Measurements from ENCODE around the gene TBC1D14.

Gene TBC1D14

GRCh38 chr4:6999172-7000086, 89.8 kb downstream of the TBC1D14 start:
- DNase-seq (ENCODE audit: low read depth in 2 of 2) = no peak

DNA sequence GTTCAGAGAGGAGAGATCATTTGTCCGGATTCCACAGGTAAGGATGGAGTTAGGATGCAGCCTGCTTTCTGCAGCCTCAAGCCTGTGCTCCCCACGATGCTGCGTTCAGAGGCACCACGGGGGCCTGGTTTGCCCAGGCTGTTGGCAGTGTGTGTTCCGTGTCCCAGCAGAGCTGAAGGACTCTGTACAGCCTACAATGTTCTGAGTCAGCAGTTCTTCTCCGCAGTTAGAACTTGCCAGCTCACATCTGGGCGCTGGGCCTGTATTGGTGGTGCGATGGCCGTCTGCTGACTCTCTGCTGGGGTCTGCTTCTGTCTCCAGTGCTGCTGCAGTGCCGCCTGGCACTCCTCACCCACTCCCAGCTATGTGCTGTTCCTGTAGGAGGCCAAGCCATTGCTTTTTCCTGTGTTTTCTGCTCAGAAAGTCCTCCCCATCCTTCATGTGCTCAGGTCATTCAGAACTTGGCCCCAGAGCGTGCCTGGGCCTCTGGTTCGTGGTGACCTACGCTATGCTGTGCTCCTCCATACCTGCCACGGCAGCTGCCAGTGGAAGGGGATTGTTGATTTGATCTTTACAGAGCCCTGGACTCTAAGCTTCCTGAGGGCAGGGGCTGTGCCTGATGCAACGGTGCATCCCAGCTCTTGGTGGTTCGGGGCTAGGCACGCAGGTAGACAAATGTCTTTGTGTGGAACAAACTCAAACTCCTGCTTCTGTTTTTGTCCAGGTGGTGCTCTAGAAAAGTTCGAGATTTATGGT, 91.0 kb downstream of the TBC1D14 start:
- DNase-seq (ENCODE audit: low read depth in 2 of 2) = no peak

GRCh38 chr4:7001271-7001670, 91.6 kb downstream of the TBC1D14 start:
- no peak for DNase-seq (ENCODE audit: low read depth in 2 of 2)

DNA sequence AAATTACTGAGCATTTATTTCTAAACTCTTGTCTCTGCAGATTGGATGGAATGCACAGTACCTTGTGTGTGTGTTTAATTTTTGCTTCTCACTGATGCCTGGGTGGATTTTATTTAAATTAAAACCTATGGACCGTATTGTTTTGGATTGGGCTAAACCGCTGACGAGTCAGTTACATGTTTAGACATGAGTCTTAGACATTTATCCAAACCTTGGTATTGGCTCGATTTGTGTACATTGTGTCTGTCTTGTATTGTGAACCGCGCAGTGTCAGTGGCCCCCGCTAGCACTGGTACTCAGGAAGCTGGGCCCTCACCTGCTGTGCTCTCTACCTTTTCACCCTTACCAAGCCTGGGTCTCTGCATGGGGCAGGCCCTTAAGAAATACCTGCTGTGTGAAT, 92.7 kb downstream of the TBC1D14 start:
- no peak for DNase-seq (ENCODE audit: low read depth in 2 of 2)

- no peak for DNase-seq (ENCODE audit: low read depth in 2 of 2)
These were observed 93.7 kb downstream of the TBC1D14 start for GRCh38 chr4:7003176-7003878.

- DNase-seq (ENCODE audit: low read depth in 2 of 2) = no peak
These were observed 94.2 kb downstream of the TBC1D14 start for GRCh38 chr4:7003879-7004240.

GRCh38 chr4:7004331-7004730, 94.7 kb downstream of the TBC1D14 start:
- no peak for DNase-seq (ENCODE audit: low read depth in 2 of 2)

GRCh38 chr4:7005571-7005970, 95.9 kb downstream of the TBC1D14 start:
- no peak for DNase-seq (ENCODE audit: low read depth in 2 of 2)

DNA sequence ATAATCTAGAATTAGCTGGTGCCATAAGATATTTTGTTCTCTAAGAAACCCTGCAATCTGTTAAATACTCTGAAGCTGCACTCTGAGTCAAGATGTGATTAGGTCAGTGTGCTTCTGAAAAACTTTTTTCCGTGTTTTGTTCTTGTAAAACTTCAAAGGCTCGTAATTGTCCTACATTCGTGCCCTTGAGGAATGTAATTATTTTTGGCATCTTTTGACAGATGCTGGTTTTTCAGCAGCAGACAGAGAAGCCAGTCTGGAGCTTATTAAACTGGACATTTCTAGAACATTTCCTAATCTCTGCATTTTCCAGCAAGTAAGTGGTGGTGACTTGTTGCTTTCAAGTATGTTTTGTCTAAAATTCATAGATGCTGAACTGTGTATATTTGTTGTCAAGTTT, 96.8 kb downstream of the TBC1D14 start:
- no peak for DNase-seq (ENCODE audit: low read depth in 2 of 2)

DNA sequence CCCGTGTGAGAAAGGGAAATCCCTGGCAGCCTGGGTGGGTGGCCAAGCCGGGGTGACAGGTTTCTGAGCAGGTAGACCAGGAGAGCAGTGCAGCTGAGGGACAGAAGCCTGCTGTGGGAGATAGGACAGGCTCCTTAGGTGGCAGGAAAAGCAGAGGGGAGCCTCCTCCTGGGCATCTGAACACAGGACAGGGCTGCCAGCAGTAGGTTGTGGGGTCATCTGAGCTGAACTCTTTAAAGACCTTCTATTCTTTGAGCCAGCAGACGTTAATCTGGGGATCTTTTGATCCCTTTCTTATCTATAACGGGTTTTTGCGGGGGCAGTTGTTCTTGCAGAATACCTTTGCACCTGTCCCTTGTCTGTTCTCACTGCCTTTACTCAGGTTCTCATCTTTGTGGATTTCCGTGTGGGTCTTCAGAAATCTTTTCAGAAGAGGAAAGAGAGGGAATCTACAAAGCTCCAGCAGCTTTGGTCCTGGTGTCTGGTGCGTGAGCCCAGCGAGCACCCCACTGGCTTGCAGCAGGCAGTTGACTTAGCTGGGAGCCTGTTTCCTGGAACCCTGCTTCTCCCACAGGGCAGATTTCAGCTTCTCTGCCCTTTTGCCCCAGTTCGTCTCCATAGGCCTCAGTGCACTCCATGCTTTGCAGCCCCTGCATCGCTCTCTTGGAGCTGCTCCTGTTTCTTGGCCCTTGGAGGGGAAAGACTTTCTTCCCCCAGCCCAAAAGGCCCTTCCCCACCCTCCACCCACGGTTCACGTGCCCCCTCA, 97.7 kb downstream of the TBC1D14 start:
- DNase-seq (ENCODE audit: low read depth in 2 of 2) = no peak

- no peak for DNase-seq (ENCODE audit: low read depth in 2 of 2)
These were observed 98.3 kb downstream of the TBC1D14 start for GRCh38 chr4:7007944-7008343.

DNA sequence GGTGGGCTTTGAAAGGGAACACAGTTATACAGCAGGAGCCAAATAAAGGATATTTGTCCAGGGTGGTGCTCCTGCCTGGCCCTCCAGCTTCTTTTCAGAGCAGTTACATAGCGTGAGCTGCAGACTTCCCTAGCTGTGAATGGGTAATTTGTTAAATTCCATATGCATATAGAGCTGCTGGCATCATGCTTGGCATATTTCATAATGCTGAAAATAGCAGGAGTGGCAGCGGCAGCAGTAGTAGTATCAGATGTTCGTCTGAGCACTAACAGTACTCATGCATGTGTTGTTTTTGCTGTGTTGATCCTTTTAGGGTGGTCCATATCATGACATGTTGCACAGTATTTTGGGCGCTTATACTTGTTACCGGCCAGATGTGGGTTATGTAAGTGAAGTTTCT, 99.9 kb downstream of the TBC1D14 start:
- no peak for DNase-seq (ENCODE audit: low read depth in 2 of 2)

DNA sequence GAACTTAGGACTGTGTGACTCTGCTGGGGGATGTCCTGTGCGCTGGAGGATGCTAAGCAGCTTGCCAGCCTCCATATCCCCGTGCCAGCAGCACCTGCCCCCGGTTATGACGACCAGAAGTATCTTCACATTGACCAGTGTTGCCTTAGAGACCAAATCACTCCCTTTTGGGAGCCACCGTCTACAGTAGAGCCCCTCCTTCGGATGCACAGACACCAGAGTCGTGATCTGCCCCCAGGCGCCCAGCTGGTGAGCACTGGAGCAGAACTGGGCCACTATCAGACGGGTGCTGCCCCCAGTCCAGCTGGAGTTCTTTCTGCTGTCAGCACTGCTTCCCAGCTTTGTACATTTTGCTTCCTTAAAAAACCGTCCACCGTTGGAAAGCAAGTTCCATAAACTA, 103.5 kb downstream of the TBC1D14 start:
- no peak for DNase-seq (ENCODE audit: low read depth in 2 of 2)

- DNase-seq (ENCODE audit: low read depth in 2 of 2) = no peak
These were observed 105.2 kb downstream of the TBC1D14 start for GRCh38 chr4:7014815-7015214.

DNA sequence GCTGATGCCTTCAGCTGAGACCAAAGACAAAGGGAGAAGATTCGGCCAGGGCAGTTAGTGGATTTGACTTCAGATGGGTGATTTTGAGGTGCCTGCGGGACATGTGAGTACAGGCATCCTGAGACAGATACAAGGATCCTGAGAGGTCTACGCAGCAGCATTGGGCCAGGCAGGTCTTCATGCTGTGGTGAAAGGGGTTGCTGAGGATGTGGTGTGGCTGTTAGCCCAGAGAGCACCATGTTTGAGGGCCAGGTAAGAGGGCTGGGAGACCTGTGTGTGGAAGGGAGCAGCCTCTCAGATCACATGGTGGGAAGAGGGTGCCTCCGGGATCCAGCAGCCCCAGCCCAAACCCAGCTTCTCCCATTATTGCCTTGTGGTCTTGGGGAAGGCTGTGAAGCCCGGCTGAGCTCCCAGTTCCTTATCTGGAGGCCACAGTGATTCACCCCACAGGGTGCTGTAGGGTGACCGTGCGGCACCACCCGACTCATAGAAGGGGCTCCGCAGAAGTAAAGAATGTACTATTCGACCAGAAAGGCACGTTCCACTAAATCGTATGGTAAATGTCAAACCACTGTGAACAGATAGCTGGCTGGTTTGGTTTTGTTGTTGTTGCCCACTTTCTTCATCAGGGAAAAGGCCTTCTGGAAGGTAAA, 105.9 kb downstream of the TBC1D14 start:
- DNase-seq (ENCODE audit: low read depth in 2 of 2) = no peak

GRCh38 chr4:7016086-7016485, 106.5 kb downstream of the TBC1D14 start:
- no peak for DNase-seq (ENCODE audit: low read depth in 2 of 2)

DNA sequence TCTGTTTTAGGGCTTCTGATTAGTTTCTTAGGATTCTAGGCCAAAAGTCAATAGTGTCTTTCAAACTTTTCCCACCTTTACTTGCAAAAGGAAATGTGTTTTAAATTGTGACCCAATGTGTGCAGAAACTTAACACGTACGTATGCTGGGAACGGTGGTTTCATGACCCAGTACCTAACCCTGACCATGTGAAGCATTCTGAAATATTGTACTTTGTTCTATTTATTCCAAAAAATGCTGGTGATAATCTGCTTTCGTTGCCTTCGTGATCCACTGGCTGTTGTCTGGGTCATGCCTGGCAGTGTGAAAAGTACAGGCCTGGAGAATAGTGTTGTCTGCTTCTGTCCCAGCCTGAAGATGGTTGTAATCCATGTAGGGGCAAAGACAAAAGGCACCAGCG, 106.9 kb downstream of the TBC1D14 start:
- no peak for DNase-seq (ENCODE audit: low read depth in 2 of 2)

GRCh38 chr4:7017446-7018048, 107.9 kb downstream of the TBC1D14 start:
- no peak for DNase-seq (ENCODE audit: low read depth in 2 of 2)

DNA sequence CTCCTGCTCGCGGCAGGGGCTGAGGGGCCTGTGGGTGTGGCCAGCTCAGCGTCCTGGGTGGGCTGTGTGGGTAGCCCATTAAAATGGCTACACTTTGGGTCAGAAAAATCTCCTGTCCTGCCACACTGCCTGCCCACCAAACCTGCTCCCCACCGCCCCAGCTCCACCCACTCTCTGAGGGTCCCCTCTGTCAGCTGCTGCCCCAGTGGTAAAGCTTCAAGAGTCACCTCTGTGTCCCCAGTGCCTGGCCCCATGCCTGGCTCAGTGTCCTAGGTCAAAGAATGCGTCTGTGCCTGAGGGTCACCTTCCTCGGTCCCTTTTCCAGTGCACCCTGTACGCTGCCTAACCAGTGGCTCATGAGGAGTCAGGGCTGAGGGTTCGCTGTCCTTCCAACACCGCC, 108.7 kb downstream of the TBC1D14 start:
- no peak for DNase-seq (ENCODE audit: low read depth in 2 of 2)

- DNase-seq (ENCODE audit: low read depth in 2 of 2) = no peak
These were observed 109.7 kb downstream of the TBC1D14 start for GRCh38 chr4:7019367-7019766.

DNA sequence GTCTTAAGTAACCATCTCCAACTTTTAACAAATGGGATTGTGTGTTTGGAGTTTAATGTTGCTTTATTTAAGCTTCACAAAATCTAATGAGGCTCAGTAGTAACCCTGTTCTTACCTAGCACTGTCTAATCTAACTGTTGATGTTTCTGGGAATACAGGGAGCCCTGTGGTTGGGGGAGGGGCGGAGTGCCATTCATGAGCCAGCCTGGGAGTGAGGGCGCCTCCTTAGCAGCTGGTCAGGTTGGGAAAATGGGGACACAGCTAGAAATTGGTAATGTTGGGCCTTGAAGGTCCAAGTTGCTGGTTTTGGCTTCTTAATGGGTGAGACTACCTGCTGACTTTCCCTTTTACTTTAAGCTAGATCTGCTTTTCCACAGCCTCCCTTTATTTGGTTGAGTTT, 110.7 kb downstream of the TBC1D14 start:
- no peak for DNase-seq (ENCODE audit: low read depth in 2 of 2)
